Measurements from ENCODE around the gene COTL1. TPM values are rescaled to one million over a fixed set of nuclear protein-coding genes. Genes with fewer than 3 reads are reported as not detected.

The COTL1 gene
- 137 and 169 TPM in 2 replicates for total RNA-seq

GRCh38 chr16:84617791-84618580 lies at the start of gene COTL1:
Gene COTL1, minus strand, starts transcription at chr16:84618078. Its CDS starts 164 bp downstream, at chr16:84617914.

GRCh38 chr16:84647828-84648594 lies 30.1 kb upstream of the COTL1 start, which contains the start of gene KLHL36:
Gene KLHL36, plus strand, starts transcription at chr16:84648511. Its CDS starts 2,357 bp downstream, at chr16:84650868.

Other genes with a start within 250 kb of the COTL1 start
- gene ATP2C2, start 249.5 kb downstream of the COTL1 start, total RNA-seq = not detected in 2 replicates
- 19.7 and 19.9 TPM in 2 replicates for gene MEAK7, start 113.4 kb downstream of the COTL1 start, total RNA-seq
- 43.6 and 45.9 TPM in 2 replicates for gene KLHL36, start 30.4 kb upstream of the COTL1 start, total RNA-seq
- 92.3 and 101 TPM in 2 replicates for gene USP10, start 81.9 kb upstream of the COTL1 start, total RNA-seq
- gene CRISPLD2, start 201.9 kb upstream of the COTL1 start, total RNA-seq = 0.07 and 0.13 TPM in 2 replicates

All from thoracic aorta endothelial cell (primary cell).